ENCODE measurements around the gene SEC23B.

- TF ChIP-seq EZH2 (IDR thresholded peaks at IDR 0.05; ENCODE audit: low read depth, unreplicated experiment) (no peak), CTCF (conservative IDR thresholded peaks at IDR 0.05; ENCODE audit: low read depth in 2 of 2) (no peak), POLR2AphosphoS5 (IDR thresholded peaks at IDR 0.05; ENCODE audit: low read depth) (no peak), ZNF114 (CRISPR knock-in tag; IDR thresholded peaks at IDR 0.05) (no peak)
Measured at GRCh38 chr20:18577942-18578341, 70.2 kb downstream of the SEC23B start.

Data from GM23338 (cell line).